ENCODE data around the gene ATG3. TPM values are rescaled to one million over a fixed set of nuclear protein-coding genes. Genes with fewer than 3 reads are reported as not detected.

The ATG3 gene
- polyA plus RNA-seq = 100 to 1,000 TPM in 1 of 3 donors, 10 to 100 TPM in 2; 53.9 to 120 (median 62.8) TPM

GRCh38 chr3:112561734-112562529 lies at the start of gene ATG3, which contains the start of gene SLC35A5:
ATG3 (minus strand) TSS chr3:112561962; CDS start chr3:112561528, 434 bp downstream.
SLC35A5 (plus strand) TSS chr3:112562045; CDS start chr3:112563404, 1,359 bp downstream.
- Mint-ChIP-seq H3K27ac (peak within 1 kb of the TSS; percentile 97 to 100 (median 100)), H3K27me3 (ENCODE audit: low read depth in 3 of 3) (peaks cover 9 to 17% (median 13%) of the 10 kb centered on the region in 3 donors), H3K4me3 (peak within 1 kb of the TSS; percentile 92 to 100 (median 99)), H3K4me1 (peaks cover 38 to 61% of the 10 kb centered on the region in 2 donors), H3K36me3 (peaks cover 11 to 15% (median 12%) of the 10 kb centered on the region in 3 donors), H3K9me3 (no peaks in the 10 kb centered on the region)
- peak; percentile 99 for DNase-seq

- Mint-ChIP-seq H3K4me3 (no peak overlapping the region), H3K9me3 (no peaks in the 10 kb centered on the region), H3K27ac (no peak overlapping the region), H3K27me3 (ENCODE audit: low read depth in 3 of 3) (peaks cover 2 to 19% (median 9%) of the 10 kb centered on the region in 3 donors), H3K36me3 (no peaks in the 10 kb centered on the region), H3K4me1 (peaks cover 3 to 8% of the 10 kb centered on the region in 2 donors)
- no peak for DNase-seq
Observed at GRCh38 chr3:112610121-112610520, 48.4 kb upstream of the ATG3 start.

- H3K9me3 Mint-ChIP-seq = no peaks in the 10 kb centered on the region
- H3K36me3 Mint-ChIP-seq = no peaks in the 10 kb centered on the region
- H3K27ac Mint-ChIP-seq = no peak overlapping the region
- DNase-seq = no peak
- H3K4me1 Mint-ChIP-seq = peaks cover 8 to 17% of the 10 kb centered on the region in 2 donors
- no peak overlapping the region for H3K4me3 Mint-ChIP-seq
- H3K27me3 Mint-ChIP-seq (ENCODE audit: low read depth in 3 of 3) = peaks cover 2 to 19% (median 8%) of the 10 kb centered on the region in 3 donors
Observed at GRCh38 chr3:112607863-112608262, 46.1 kb upstream of the ATG3 start.

- no peaks in the 10 kb centered on the region for H3K9me3 Mint-ChIP-seq
- H3K27me3 Mint-ChIP-seq (ENCODE audit: low read depth in 3 of 3) = peaks cover 2 to 17% (median 6%) of the 10 kb centered on the region in 3 donors
- H3K36me3 Mint-ChIP-seq = no peaks in the 10 kb centered on the region
- no peak overlapping the region for H3K27ac Mint-ChIP-seq
- DNase-seq = no peak
- H3K4me3 Mint-ChIP-seq = no peak overlapping the region
- H3K4me1 Mint-ChIP-seq = peaks cover 8 to 17% of the 10 kb centered on the region in 2 donors
Observed at GRCh38 chr3:112606098-112606497, 44.3 kb upstream of the ATG3 start.

GRCh38 chr3:112605285-112605684 lies 43.5 kb upstream of the ATG3 start:
- Mint-ChIP-seq H3K27me3 (ENCODE audit: low read depth in 3 of 3) (peaks cover 0 to 20% (median 6%) of the 10 kb centered on the region in 3 donors), H3K9me3 (no peaks in the 10 kb centered on the region), H3K36me3 (no peaks in the 10 kb centered on the region), H3K27ac (no peak overlapping the region), H3K4me3 (no peak overlapping the region), H3K4me1 (peaks cover 8 to 17% of the 10 kb centered on the region in 2 donors)
- DNase-seq = no peak

- no peak for DNase-seq
- no peaks in the 10 kb centered on the region for H3K9me3 Mint-ChIP-seq
- H3K27me3 Mint-ChIP-seq (ENCODE audit: low read depth in 3 of 3) = peaks cover 0 to 18% (median 5%) of the 10 kb centered on the region in 3 donors
- H3K4me3 Mint-ChIP-seq = peak overlapping the region in 1 of 5 donors; percentile 21
- no peak overlapping the region for H3K27ac Mint-ChIP-seq
- peaks cover 8 to 17% of the 10 kb centered on the region in 2 donors for H3K4me1 Mint-ChIP-seq
- H3K36me3 Mint-ChIP-seq = no peaks in the 10 kb centered on the region
Observed at GRCh38 chr3:112604536-112604935, 42.8 kb upstream of the ATG3 start.

GRCh38 chr3:112602217-112602838 lies 40.6 kb upstream of the ATG3 start:
- peaks cover under 1 to 5% (median 3%) of the 10 kb centered on the region in 3 donors for H3K36me3 Mint-ChIP-seq

GRCh38 chr3:112598731-112599130 lies 37.0 kb upstream of the ATG3 start:
- DNase-seq = no peak
- Mint-ChIP-seq H3K4me3 (no peak overlapping the region), H3K27me3 (ENCODE audit: low read depth in 3 of 3) (peaks cover 0 to 3% (median 0%) of the 10 kb centered on the region in 3 donors), H3K36me3 (peaks cover 10 to 16% (median 13%) of the 10 kb centered on the region in 3 donors), H3K9me3 (no peaks in the 10 kb centered on the region), H3K27ac (no peak overlapping the region), H3K4me1 (no peaks in the 10 kb centered on the region)

More at GRCh38 chr3:112602217-112602838, 40.6 kb upstream of the ATG3 start:
- no peak overlapping the region for H3K4me3 Mint-ChIP-seq
- peaks cover 8 to 17% of the 10 kb centered on the region in 2 donors for H3K4me1 Mint-ChIP-seq
- no peak for DNase-seq
- H3K9me3 Mint-ChIP-seq = no peaks in the 10 kb centered on the region
- H3K27ac Mint-ChIP-seq = no peak overlapping the region
- H3K27me3 Mint-ChIP-seq (ENCODE audit: low read depth in 3 of 3) = peaks cover 0 to 11% (median 0%) of the 10 kb centered on the region in 3 donors

GRCh38 chr3:112597945-112598344 lies 36.2 kb upstream of the ATG3 start:
- Mint-ChIP-seq H3K9me3 (no peaks in the 10 kb centered on the region), H3K27me3 (ENCODE audit: low read depth in 3 of 3) (peaks cover 0 to 3% (median 0%) of the 10 kb centered on the region in 3 donors), H3K4me3 (no peak overlapping the region), H3K36me3 (peaks cover 16 to 21% (median 18%) of the 10 kb centered on the region in 3 donors), H3K4me1 (peaks cover under 1 to 2% of the 10 kb centered on the region in 2 donors), H3K27ac (no peak overlapping the region)
- DNase-seq = no peak

GRCh38 chr3:112594856-112595255 lies 33.1 kb upstream of the ATG3 start:
- Mint-ChIP-seq H3K27ac (no peak overlapping the region), H3K4me1 (peaks cover 8 to 12% of the 10 kb centered on the region in 2 donors), H3K4me3 (no peak overlapping the region), H3K27me3 (ENCODE audit: low read depth in 3 of 3) (no peaks in the 10 kb centered on the region), H3K9me3 (peaks cover 0 to 3% (median 0%) of the 10 kb centered on the region in 6 donors), H3K36me3 (peaks cover 38 to 42% (median 39%) of the 10 kb centered on the region in 3 donors)
- no peak for DNase-seq

- no peak for DNase-seq
- no peak overlapping the region for H3K4me3 Mint-ChIP-seq
- peaks cover 0 to 3% (median 0%) of the 10 kb centered on the region in 6 donors for H3K9me3 Mint-ChIP-seq
- no peaks in the 10 kb centered on the region for H3K27me3 Mint-ChIP-seq (ENCODE audit: low read depth in 3 of 3)
- H3K4me1 Mint-ChIP-seq = peaks cover 8 to 12% of the 10 kb centered on the region in 2 donors
- no peak overlapping the region for H3K27ac Mint-ChIP-seq
- H3K36me3 Mint-ChIP-seq = peaks cover 42 to 50% (median 45%) of the 10 kb centered on the region in 3 donors
Observed at GRCh38 chr3:112593258-112593657, 31.5 kb upstream of the ATG3 start.

GRCh38 chr3:112587336-112587735 lies 25.6 kb upstream of the ATG3 start:
- Mint-ChIP-seq H3K27me3 (ENCODE audit: low read depth in 3 of 3) (no peaks in the 10 kb centered on the region), H3K9me3 (no peaks in the 10 kb centered on the region), H3K4me3 (no peak overlapping the region), H3K4me1 (peaks cover 3% of the 10 kb centered on the region in 2 donors), H3K27ac (no peak overlapping the region), H3K36me3 (peaks cover 25 to 70% (median 46%) of the 10 kb centered on the region in 3 donors)
- DNase-seq = no peak

GRCh38 chr3:112585782-112586181 lies 24.0 kb upstream of the ATG3 start:
- H3K4me3 Mint-ChIP-seq = no peak overlapping the region
- peaks cover 17 to 64% (median 39%) of the 10 kb centered on the region in 3 donors for H3K36me3 Mint-ChIP-seq
- peaks cover 0 to 2% of the 10 kb centered on the region in 2 donors for H3K4me1 Mint-ChIP-seq
- H3K27me3 Mint-ChIP-seq (ENCODE audit: low read depth in 3 of 3) = no peaks in the 10 kb centered on the region
- no peak for DNase-seq
- no peaks in the 10 kb centered on the region for H3K9me3 Mint-ChIP-seq
- peak overlapping the region in 1 of 6 donors; percentile 10 for H3K27ac Mint-ChIP-seq

- peaks cover 5 to 52% (median 32%) of the 10 kb centered on the region in 3 donors for H3K36me3 Mint-ChIP-seq
- peaks cover 0 to 2% of the 10 kb centered on the region in 2 donors for H3K4me1 Mint-ChIP-seq
Observed at GRCh38 chr3:112583105-112583504, 21.3 kb upstream of the ATG3 start.

More at GRCh38 chr3:112583105-112583504, 21.3 kb upstream of the ATG3 start:
- Mint-ChIP-seq H3K9me3 (no peaks in the 10 kb centered on the region), H3K27ac (no peak overlapping the region), H3K4me3 (no peak overlapping the region), H3K27me3 (ENCODE audit: low read depth in 3 of 3) (peaks cover 0 to 3% (median 0%) of the 10 kb centered on the region in 3 donors)
- DNase-seq = no peak

Data from immature natural killer cell (primary cell).